GM23338 (cell line): ENCODE measurements around the gene HADHB. TPM values are rescaled to one million over a fixed set of nuclear protein-coding genes. Genes with fewer than 3 reads are reported as not detected.

Experiments used
- ATAC-seq: fragments of 200-7000 bp; cut with Tn5 transposase; 3 replicates; pipeline ENCODE4 v1.9.1; 2020
- DNase-seq: peaks from one replicate; pipeline ENCODE4 v3.0.0-alpha.2; 2015; ENCODE audit warnings: low spot score
- H2AFZ ChIP-seq: fragments of 200-600 bp; sonication (generic); 2 replicates; pipeline ENCODE4 v1.8.0; 2016; ENCODE audit warnings: antibody characterized with exemption, mild to moderate bottlenecking, moderate library complexity
- H3F3A ChIP-seq: fragments of 200-600 bp; sonication (generic); replicated peaks from 2 replicates; pipeline ENCODE4 v1.8.0; 2017; ENCODE audit warnings: antibody characterized with exemption, mixed run types, low read depth
- H3K27ac ChIP-seq: fragments of 200-600 bp; sonication (generic); 2 replicates; pipeline ENCODE4 v1.6.1; 2016; ENCODE audit warnings: low read depth
- H3K27me3 ChIP-seq: fragments of 200-600 bp; sonication (generic); 2 replicates; pipeline ENCODE4 v1.8.0; 2016; ENCODE audit warnings: mild to moderate bottlenecking, mixed run types, moderate library complexity; ENCODE audit not compliant: insufficient read depth
- H3K36me3 ChIP-seq: fragments of 200-600 bp; sonication (generic); 2 replicates; pipeline ENCODE4 v1.8.0; 2016; ENCODE audit warnings: mild to moderate bottlenecking; ENCODE audit not compliant: insufficient read depth
- H3K4me1 ChIP-seq: fragments of 200-600 bp; sonication (generic); 2 replicates; pipeline ENCODE4 v1.8.0; 2016; ENCODE audit warnings: mild to moderate bottlenecking, moderate library complexity; ENCODE audit not compliant: insufficient read depth
- H3K4me2 ChIP-seq: fragments of 200-600 bp; sonication (generic); 2 replicates; pipeline ENCODE4 v1.7.1; 2017; ENCODE audit warnings: mixed run types
- H3K4me3 ChIP-seq: fragments of 200-600 bp; sonication (generic); 2 replicates; pipeline ENCODE4 v1.6.1; 2016; ENCODE audit warnings: mixed run types
- H3K79me2 ChIP-seq: fragments of 200-600 bp; sonication (generic); replicated peaks from 2 replicates; pipeline ENCODE4 v1.8.0; 2017; ENCODE audit warnings: mild to moderate bottlenecking; ENCODE audit not compliant: insufficient read depth
- H3K9me2 ChIP-seq: fragments of 200-600 bp; sonication (generic); 2 replicates; pipeline ENCODE4 v1.8.0; 2017; ENCODE audit not compliant: insufficient read depth
- H4K20me1 ChIP-seq: fragments of 200-600 bp; sonication (generic); replicated peaks from 2 replicates; pipeline ENCODE4 v1.8.0; 2017; ENCODE audit warnings: mild to moderate bottlenecking; ENCODE audit not compliant: insufficient read depth
- H3K27ac Mint-ChIP-seq: 2 replicates; pipeline ENCODE4 v1.8.0; 2020; ENCODE audit warnings: inconsistent platforms, mild to moderate bottlenecking, moderate library complexity, mixed read lengths
- H3K27me3 Mint-ChIP-seq: 3 replicates; pipeline ENCODE4 v1.8.0; 2022; ENCODE audit warnings: low read depth, mild to moderate bottlenecking, moderate library complexity, mixed read lengths, inconsistent platforms; ENCODE audit not compliant: insufficient read depth, poor library complexity
- H3K36me3 Mint-ChIP-seq: 3 replicates; pipeline ENCODE4 v1.8.0; 2021; ENCODE audit warnings: low read depth, mild to moderate bottlenecking, inconsistent platforms, moderate library complexity, mixed read lengths
- H3K4me1 Mint-ChIP-seq: 3 replicates; pipeline ENCODE4 v1.8.0; 2020; ENCODE audit warnings: mild to moderate bottlenecking, inconsistent platforms, mixed read lengths
- H3K4me3 Mint-ChIP-seq: 3 replicates; pipeline ENCODE4 v1.8.0; 2021; ENCODE audit warnings: moderate library complexity, mild to moderate bottlenecking, inconsistent platforms, mixed read lengths
- H3K9me3 Mint-ChIP-seq: 3 replicates; pipeline ENCODE4 v1.8.0; 2020; ENCODE audit warnings: moderate library complexity, mild to moderate bottlenecking, inconsistent platforms, mixed read lengths
- CREB1 ChIP-seq: fragments of 250-450 bp; sonication (Bioruptor Pico); IDR thresholded peaks from 2 replicates; pipeline ENCODE4 v1.5.0; 2020; ENCODE audit warnings: low read depth, mild to moderate bottlenecking, moderate library complexity
- EZH2 ChIP-seq: fragments of 200-600 bp; sonication (generic); IDR thresholded peaks from one replicate; pipeline ENCODE4 v1.8.0; 2017; ENCODE audit warnings: antibody characterized with exemption, mild to moderate bottlenecking, low read depth; ENCODE audit not compliant: unreplicated experiment
- EZH2phosphoT487 ChIP-seq: fragments of 200-600 bp; sonication (generic); IDR thresholded peaks from one replicate; pipeline ENCODE4 v1.8.1; 2018; ENCODE audit warnings: antibody characterized with exemption; ENCODE audit not compliant: unreplicated experiment
- JUNB ChIP-seq: IDR thresholded peaks from one replicate; pipeline ENCODE4 v1.6.1; 2016; ENCODE audit warnings: antibody characterized with exemption; ENCODE audit not compliant: unreplicated experiment
- NANOG ChIP-seq: IDR thresholded peaks from 2 replicates; pipeline ENCODE4 v1.6.1; 2016; ENCODE audit warnings: antibody characterized with exemption, borderline replicate concordance
- STAT1 ChIP-seq: IDR thresholded peaks from one replicate; pipeline ENCODE4 v1.6.1; 2016; ENCODE audit warnings: antibody characterized with exemption; ENCODE audit not compliant: unreplicated experiment
- ZNF114 ChIP-seq: fragments of 250-450 bp; sonication (Bioruptor Pico); IDR thresholded peaks from 2 replicates; pipeline ENCODE4 v1.5.0; 2020; ENCODE audit warnings: mild to moderate bottlenecking, moderate library complexity
- ZNF462 ChIP-seq: fragments of 250-450 bp; sonication (Bioruptor Pico); IDR thresholded peaks from 2 replicates; pipeline ENCODE4 v1.5.0; 2020; ENCODE audit warnings: mild to moderate bottlenecking, moderate library complexity
- polyA plus RNA-seq: library from polyadenylated mRNA; unstranded; fragments of >200 nt; fragmentation: Nextera tagmentation; extraction: Ambion mirVana; gene quantifications from 2 replicates; pipeline ENCODE4 v1.2.1, GENCODE V29; 2016
- total RNA-seq: library from RNA; depleted of rRNA; stranded (reverse); fragments of >200 nt; shearing (Covaris generic); gene quantifications from 2 replicates; pipeline ENCODE4 v1.2.3, GENCODE V29; 2014
- TF ChIP-seq, protein P1 (sequence below), 2 experiments: fragments of 200-600 bp in 1 of 2; sonication (generic) in 1 of 2; conservative IDR thresholded peaks; 2 replicates each; pipeline versions ENCODE4 v1.5.1 to v1.6.1; 2016 to 2017; ENCODE audit warnings: antibody characterized with exemption in 2 of 2, low read depth in 2 of 2, mild to moderate bottlenecking in 2 of 2, moderate library complexity in 1 of 2
- TF ChIP-seq, protein P2 (sequence below): IDR thresholded peaks from 2 replicates; pipeline ENCODE4 v1.6.1; 2016; ENCODE audit warnings: antibody characterized with exemption

Gene HADHB
- total and polyA plus RNA-seq, 2 experiments from 2014 or later, result 41.1 to 43.4 TPM

DNA sequence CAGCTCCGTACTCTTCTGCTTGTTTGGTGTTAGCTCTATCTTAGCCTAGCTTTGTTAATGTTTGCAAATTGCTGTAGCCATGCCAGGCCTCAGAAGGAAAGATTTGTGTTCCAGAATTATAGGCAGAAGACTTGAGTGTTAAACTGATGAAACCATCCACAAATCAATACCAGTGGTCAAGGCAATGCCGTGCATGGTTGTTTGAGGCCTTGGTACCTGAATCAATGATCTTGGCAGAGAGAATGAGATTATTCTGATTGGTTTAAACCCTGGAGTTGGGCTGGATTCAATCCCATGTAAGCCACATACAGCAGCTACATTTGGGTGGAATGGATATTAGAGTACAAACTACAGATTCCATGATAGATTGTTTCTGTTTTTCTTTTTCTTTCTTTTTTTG lies 4.9 kb downstream of the HADHB start:
- Histone ChIP-seq H3K4me3 (no peak overlapping the region), H4K20me1 (peaks cover 8% of the 10 kb centered on the region), H3K36me3 (no peaks in the 10 kb centered on the region), H2AFZ (no peak overlapping the region), H3K27ac (no peak overlapping the region), H3K4me1 (peaks cover 16% of the 10 kb centered on the region), H3K79me2 (peaks cover 82% of the 10 kb centered on the region), H3K9me2 (no peaks in the 10 kb centered on the region), H3K4me2 (no peak overlapping the region), H3F3A (peaks cover 7% of the 10 kb centered on the region), H3K27me3 (no peaks in the 10 kb centered on the region)
- no peaks in the 10 kb centered on the region for H3K9me3 Mint-ChIP-seq
- H3K27ac Mint-ChIP-seq, result no peak overlapping the region
- no peak for TF ChIP-seq JUNB
- TF ChIP-seq STAT1, result no peak
- no peak for TF ChIP-seq EZH2
- TF ChIP-seq EZH2phosphoT487, result no peak
- no peak for ATAC-seq
- no peak overlapping the region for H3K4me3 Mint-ChIP-seq
- peaks cover 4% of the 10 kb centered on the region for H3K27me3 Mint-ChIP-seq
- DNase-seq, result no peak
- H3K36me3 Mint-ChIP-seq, result no peaks in the 10 kb centered on the region
- peaks cover 12% of the 10 kb centered on the region for H3K4me1 Mint-ChIP-seq

- H3K27ac ChIP-seq, result no peak overlapping the region
- 0 out of 2 replicates have a peak, but pooled peaks cover 3% of the 10 kb centered on the region for H3K4me1 ChIP-seq
- H3K4me2 ChIP-seq, result no peak overlapping the region
- no peaks in the 10 kb centered on the region for H3K9me2 ChIP-seq
- H3K4me3 Mint-ChIP-seq, result no peak overlapping the region
- H3K4me1 Mint-ChIP-seq, result peaks cover 3% of the 10 kb centered on the region
- no peaks in the 10 kb centered on the region for H3K27me3 ChIP-seq
- H4K20me1 ChIP-seq, result no peaks in the 10 kb centered on the region; the same call in none of the 2 replicates
- peak; percentile 41; the same call in 2 of the 3 replicates for ATAC-seq
- peaks cover 2% of the 10 kb centered on the region; the same call in 2 of the 3 replicates for H3K36me3 Mint-ChIP-seq
- H2AFZ ChIP-seq, result no peak overlapping the region
- no peaks in the 10 kb centered on the region for H3K9me3 Mint-ChIP-seq
- no peak overlapping the region for H3K27ac Mint-ChIP-seq
- no peaks in the 10 kb centered on the region for H3K36me3 ChIP-seq
- no peaks in the 10 kb centered on the region for H3K27me3 Mint-ChIP-seq
- no peak overlapping the region for H3K4me3 ChIP-seq
- no peak for DNase-seq
- H3F3A ChIP-seq, result no peaks in the 10 kb centered on the region
- peaks cover 66% of the 10 kb centered on the region for H3K79me2 ChIP-seq
- TF ChIP-seq EZH2 (no peak), ZNF114 (no peak), JUNB (no peak), NANOG (no peak), CREB1 (CRISPR knock-in tag) (no peak), ZNF462 (CRISPR knock-in tag) (no peak), STAT1 (no peak), EZH2phosphoT487 (no peak)
- TF ChIP-seq, protein P1, sequence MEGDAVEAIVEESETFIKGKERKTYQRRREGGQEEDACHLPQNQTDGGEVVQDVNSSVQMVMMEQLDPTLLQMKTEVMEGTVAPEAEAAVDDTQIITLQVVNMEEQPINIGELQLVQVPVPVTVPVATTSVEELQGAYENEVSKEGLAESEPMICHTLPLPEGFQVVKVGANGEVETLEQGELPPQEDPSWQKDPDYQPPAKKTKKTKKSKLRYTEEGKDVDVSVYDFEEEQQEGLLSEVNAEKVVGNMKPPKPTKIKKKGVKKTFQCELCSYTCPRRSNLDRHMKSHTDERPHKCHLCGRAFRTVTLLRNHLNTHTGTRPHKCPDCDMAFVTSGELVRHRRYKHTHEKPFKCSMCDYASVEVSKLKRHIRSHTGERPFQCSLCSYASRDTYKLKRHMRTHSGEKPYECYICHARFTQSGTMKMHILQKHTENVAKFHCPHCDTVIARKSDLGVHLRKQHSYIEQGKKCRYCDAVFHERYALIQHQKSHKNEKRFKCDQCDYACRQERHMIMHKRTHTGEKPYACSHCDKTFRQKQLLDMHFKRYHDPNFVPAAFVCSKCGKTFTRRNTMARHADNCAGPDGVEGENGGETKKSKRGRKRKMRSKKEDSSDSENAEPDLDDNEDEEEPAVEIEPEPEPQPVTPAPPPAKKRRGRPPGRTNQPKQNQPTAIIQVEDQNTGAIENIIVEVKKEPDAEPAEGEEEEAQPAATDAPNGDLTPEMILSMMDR (conservative IDR thresholded peaks at IDR 0.05; ENCODE audit: low read depth in 2 of 2), result no peak
- TF ChIP-seq, protein P2, sequence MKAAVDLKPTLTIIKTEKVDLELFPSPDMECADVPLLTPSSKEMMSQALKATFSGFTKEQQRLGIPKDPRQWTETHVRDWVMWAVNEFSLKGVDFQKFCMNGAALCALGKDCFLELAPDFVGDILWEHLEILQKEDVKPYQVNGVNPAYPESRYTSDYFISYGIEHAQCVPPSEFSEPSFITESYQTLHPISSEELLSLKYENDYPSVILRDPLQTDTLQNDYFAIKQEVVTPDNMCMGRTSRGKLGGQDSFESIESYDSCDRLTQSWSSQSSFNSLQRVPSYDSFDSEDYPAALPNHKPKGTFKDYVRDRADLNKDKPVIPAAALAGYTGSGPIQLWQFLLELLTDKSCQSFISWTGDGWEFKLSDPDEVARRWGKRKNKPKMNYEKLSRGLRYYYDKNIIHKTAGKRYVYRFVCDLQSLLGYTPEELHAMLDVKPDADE, result no peak
These were observed 7.2 kb downstream of the HADHB start for GRCh38 chr2:26251893-26252292.
